Measurements from ENCODE around the gene EYS. TPM values are rescaled to one million over a fixed set of nuclear protein-coding genes. Genes with fewer than 3 reads are reported as not detected.

The EYS gene
- total RNA-seq, 4 donors from 2014 or later: under 0.01 TPM; not detected in 3

GRCh38 chr6:63947792-63948529, 1759.1 kb downstream of the EYS start:
- intact Hi-C loops (cut with DNase I): no loop called here
- H3K27ac ChIP-seq (replicated peaks in 1 of 4): no peak overlapping the region
- TF ChIP-seq POLR2AphosphoS5 (IDR thresholded peaks at IDR 0.05) (no peak), POLR2A (IDR thresholded peaks at IDR 0.05; ENCODE audit: low read depth) (no peak), EP300 (IDR thresholded peaks at IDR 0.05) (no peak), CTCF (IDR thresholded peaks at IDR 0.05) (no peak)
- no peaks in the 10 kb centered on the region for H3K36me3 ChIP-seq
- H3K9me3 ChIP-seq: no peaks in the 10 kb centered on the region
- WGBS: 71% methylated on average over 3 of the region's 3 CpGs
- no peak overlapping the region for H3K4me3 ChIP-seq
- H3K4me1 ChIP-seq: no peaks in the 10 kb centered on the region
- no peaks in the 10 kb centered on the region for H3K27me3 ChIP-seq
- no peak for DNase-seq (ENCODE audit: extremely low spot score)

GRCh38 chr6:63945987-63946386, 1761.0 kb downstream of the EYS start:
- H3K27me3 ChIP-seq: no peaks in the 10 kb centered on the region
- H3K36me3 ChIP-seq: no peaks in the 10 kb centered on the region
- WGBS: 83% methylated on average over 2 of the region's 2 CpGs
- no peak for DNase-seq (ENCODE audit: extremely low spot score)
- no peaks in the 10 kb centered on the region for H3K4me1 ChIP-seq
- H3K9me3 ChIP-seq: no peaks in the 10 kb centered on the region
- H3K27ac ChIP-seq (replicated peaks in 1 of 4): no peak overlapping the region
- H3K4me3 ChIP-seq: no peak overlapping the region
- intact Hi-C loops (cut with DNase I): no loop called here
- TF ChIP-seq POLR2A (IDR thresholded peaks at IDR 0.05; ENCODE audit: low read depth): no peak

GRCh38 chr6:63943826-63944225, 1763.2 kb downstream of the EYS start:
- no peaks in the 10 kb centered on the region for H3K27me3 ChIP-seq
- 79% methylated on average over 1 of the region's 1 CpG for WGBS
- no peaks in the 10 kb centered on the region for H3K9me3 ChIP-seq
- DNase-seq (ENCODE audit: extremely low spot score): no peak
- no peaks in the 10 kb centered on the region for H3K4me1 ChIP-seq
- no peak overlapping the region for H3K4me3 ChIP-seq
- TF ChIP-seq EP300 (IDR thresholded peaks at IDR 0.05) (no peak), POLR2AphosphoS5 (IDR thresholded peaks at IDR 0.05) (no peak), POLR2A (IDR thresholded peaks at IDR 0.05; ENCODE audit: low read depth) (no peak), CTCF (IDR thresholded peaks at IDR 0.05) (no peak)
- no peak overlapping the region for H3K27ac ChIP-seq (replicated peaks in 1 of 4)
- intact Hi-C loops (cut with DNase I): no loop called here
- no peaks in the 10 kb centered on the region for H3K36me3 ChIP-seq

GRCh38 chr6:63941747-63942470, 1765.1 kb downstream of the EYS start:
- DNase-seq (ENCODE audit: extremely low spot score): no peak
- intact Hi-C loops (cut with DNase I): no loop called here
- Histone ChIP-seq H3K27me3 (no peaks in the 10 kb centered on the region), H3K4me3 (no peak overlapping the region), H3K9me3 (no peaks in the 10 kb centered on the region), H3K36me3 (no peaks in the 10 kb centered on the region), H3K27ac (replicated peaks in 1 of 4) (no peak overlapping the region), H3K4me1 (no peaks in the 10 kb centered on the region)
- WGBS: 86% methylated on average over 2 of the region's 2 CpGs
- TF ChIP-seq POLR2AphosphoS5 (IDR thresholded peaks at IDR 0.05) (no peak), CTCF (IDR thresholded peaks at IDR 0.05) (no peak), POLR2A (IDR thresholded peaks at IDR 0.05; ENCODE audit: low read depth) (no peak), EP300 (IDR thresholded peaks at IDR 0.05) (no peak)

- WGBS: 86% methylated on average over 1 of the region's 1 CpG
- H3K9me3 ChIP-seq: no peaks in the 10 kb centered on the region
- no peak overlapping the region for H3K27ac ChIP-seq (replicated peaks in 1 of 4)
- H3K27me3 ChIP-seq: no peaks in the 10 kb centered on the region
- no peak overlapping the region for H3K4me3 ChIP-seq
- no peak for TF ChIP-seq POLR2A (IDR thresholded peaks at IDR 0.05; ENCODE audit: low read depth)
- no peak for TF ChIP-seq POLR2AphosphoS5 (IDR thresholded peaks at IDR 0.05)
- TF ChIP-seq CTCF (IDR thresholded peaks at IDR 0.05): no peak
- no peak for TF ChIP-seq EP300 (IDR thresholded peaks at IDR 0.05)
- no peaks in the 10 kb centered on the region for H3K4me1 ChIP-seq
- DNase-seq (ENCODE audit: extremely low spot score): no peak
- intact Hi-C loops (cut with DNase I): no loop called here
- H3K36me3 ChIP-seq: no peaks in the 10 kb centered on the region
Observed at GRCh38 chr6:63940056-63940455, 1767.0 kb downstream of the EYS start.
